ENCODE data around the gene ROR1. TPM values are rescaled to one million over a fixed set of nuclear protein-coding genes. Genes with fewer than 3 reads are reported as not detected.

Gene ROR1
- total and polyA plus RNA-seq, 8 donors: 1.4 to 37.3 (median 14.6) TPM

- intact Hi-C loops (cut with DNase I; ENCODE audit: low total_unique reads): no loop called here
- H3K36me3 ChIP-seq: peaks cover 0 to 6% (median 2%) of the 10 kb centered on the region in 4 donors
- H3K9me3 ChIP-seq: no peaks in the 10 kb centered on the region
- no peak for TF ChIP-seq POLR2A (IDR thresholded peaks at IDR 0.05)
- no peak for TF ChIP-seq EP300 (IDR thresholded peaks at IDR 0.05)
- no peak for TF ChIP-seq CTCF (IDR thresholded peaks at IDR 0.05)
- H3K27me3 ChIP-seq: no peaks in the 10 kb centered on the region
- H3K4me3 ChIP-seq: no peak overlapping the region
- DNase-seq: peak in 1 of 2 donors; percentile 65
- H3K4me1 ChIP-seq: peaks cover 0 to 25% (median 7%) of the 10 kb centered on the region in 4 donors
- H3K27ac ChIP-seq: peak overlapping the region in 2 of 5 donors; percentile 12 to 35
These were observed 278.0 kb downstream of the ROR1 start for GRCh38 chr1:64051796-64052195.

GRCh38 chr1:64052777-64053176 lies 279.0 kb downstream of the ROR1 start:
- no peaks in the 10 kb centered on the region for H3K27me3 ChIP-seq
- no peak for TF ChIP-seq EP300 (IDR thresholded peaks at IDR 0.05)
- no peak for TF ChIP-seq CTCF (IDR thresholded peaks at IDR 0.05)
- TF ChIP-seq POLR2A (IDR thresholded peaks at IDR 0.05): no peak
- TF ChIP-seq POLR2AphosphoS5 (IDR thresholded peaks at IDR 0.05): no peak
- H3K4me3 ChIP-seq: no peak overlapping the region
- 85 to 100% (median 89%) methylated on average over 1 of the region's 1 CpG for WGBS, 5 donors
- peaks cover 0 to 6% (median 2%) of the 10 kb centered on the region in 4 donors for H3K36me3 ChIP-seq
- intact Hi-C loops (cut with DNase I; ENCODE audit: low total_unique reads): no loop called here
- H3K4me1 ChIP-seq: peaks cover 0 to 19% (median 4%) of the 10 kb centered on the region in 4 donors
- DNase-seq: no peak
- H3K9me3 ChIP-seq: peaks cover 0 to 6% (median 3%) of the 10 kb centered on the region in 4 donors
- H3K27ac ChIP-seq: no peak overlapping the region

- intact Hi-C loops (cut with DNase I; ENCODE audit: low total_unique reads): no loop called here
These were observed 281.5 kb downstream of the ROR1 start for GRCh38 chr1:64055310-64055709.

GRCh38 chr1:64059556-64059955 lies 285.7 kb downstream of the ROR1 start:
- H3K9me3 ChIP-seq: peaks cover 0 to 19% (median 5%) of the 10 kb centered on the region in 4 donors
- WGBS, 5 donors: 84 to 97% (median 95%) methylated on average over 4 of the region's 4 CpGs
- H3K27me3 ChIP-seq: no peaks in the 10 kb centered on the region
- H3K4me1 ChIP-seq: peaks cover 4 to 31% (median 10%) of the 10 kb centered on the region in 4 donors
- TF ChIP-seq CTCF (IDR thresholded peaks at IDR 0.05) (no peak), POLR2AphosphoS5 (IDR thresholded peaks at IDR 0.05) (no peak), EP300 (IDR thresholded peaks at IDR 0.05) (no peak), POLR2A (IDR thresholded peaks at IDR 0.05) (no peak)
- DNase-seq: no peak
- no peaks in the 10 kb centered on the region for H3K36me3 ChIP-seq
- H3K4me3 ChIP-seq: no peak overlapping the region
- intact Hi-C loops (cut with DNase I; ENCODE audit: low total_unique reads): no loop called here
- H3K27ac ChIP-seq: no peak overlapping the region

More at GRCh38 chr1:64055310-64055709, 281.5 kb downstream of the ROR1 start:
- TF ChIP-seq EP300 (IDR thresholded peaks at IDR 0.05) (no peak), CTCF (IDR thresholded peaks at IDR 0.05) (no peak), POLR2A (IDR thresholded peaks at IDR 0.05) (no peak), POLR2AphosphoS5 (IDR thresholded peaks at IDR 0.05) (no peak)
- H3K27me3 ChIP-seq: no peaks in the 10 kb centered on the region
- H3K9me3 ChIP-seq: peaks cover 0 to 19% (median 5%) of the 10 kb centered on the region in 4 donors
- peaks cover 0 to 26% (median 4%) of the 10 kb centered on the region in 4 donors for H3K4me1 ChIP-seq
- DNase-seq: no peak
- H3K36me3 ChIP-seq: peaks cover 0 to 4% (median 0%) of the 10 kb centered on the region in 4 donors
- 91 to 97% (median 92%) methylated on average over 2 of the region's 2 CpGs for WGBS, 5 donors
- no peak overlapping the region for H3K4me3 ChIP-seq
- no peak overlapping the region for H3K27ac ChIP-seq
